GM19025 (cell line): Measurements from ENCODE around the gene AMBRA1.

Experiments
- ATAC-seq: cut with Tn5 transposase; IDR thresholded peaks from one replicate; pipeline ENCODE4 v1.9.1; 2021; ENCODE audit warnings: mild to moderate bottlenecking, low read depth, moderate library complexity; ENCODE audit not compliant: unreplicated experiment

The AMBRA1 gene

GRCh38 chr11:46477136-46477535 is 116.7 kb downstream of the AMBRA1 start:
- no peak for ATAC-seq

DNA sequence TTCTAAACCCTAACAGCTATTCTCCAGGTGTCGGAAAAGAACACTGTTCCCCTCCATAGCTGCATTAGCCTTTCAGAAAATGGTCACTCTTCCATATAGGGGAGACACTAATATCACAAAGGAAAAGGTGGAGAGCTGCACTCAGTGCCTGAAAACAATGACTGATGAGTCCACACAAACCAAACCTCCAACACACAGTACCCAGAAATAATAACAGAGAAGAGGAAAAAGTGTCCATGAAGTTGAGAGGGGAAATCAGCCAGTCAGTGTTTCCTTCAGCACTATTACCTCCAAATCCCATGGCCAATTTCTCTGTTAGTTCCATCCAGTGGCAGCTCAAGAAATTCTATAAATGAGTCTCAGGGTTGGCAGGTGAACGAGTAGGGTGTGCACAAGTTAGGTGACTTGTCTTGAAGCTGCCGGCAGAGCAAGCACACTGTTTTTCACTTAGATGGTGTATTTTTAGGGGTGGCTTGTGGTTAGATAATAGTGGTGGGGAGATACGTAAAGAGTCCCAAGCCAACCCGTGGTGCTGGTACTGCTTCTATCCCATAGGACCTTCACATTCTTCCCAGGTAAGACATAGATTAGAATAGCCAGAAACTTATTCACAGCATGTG is 117.8 kb downstream of the AMBRA1 start:
- no peak for ATAC-seq

DNA sequence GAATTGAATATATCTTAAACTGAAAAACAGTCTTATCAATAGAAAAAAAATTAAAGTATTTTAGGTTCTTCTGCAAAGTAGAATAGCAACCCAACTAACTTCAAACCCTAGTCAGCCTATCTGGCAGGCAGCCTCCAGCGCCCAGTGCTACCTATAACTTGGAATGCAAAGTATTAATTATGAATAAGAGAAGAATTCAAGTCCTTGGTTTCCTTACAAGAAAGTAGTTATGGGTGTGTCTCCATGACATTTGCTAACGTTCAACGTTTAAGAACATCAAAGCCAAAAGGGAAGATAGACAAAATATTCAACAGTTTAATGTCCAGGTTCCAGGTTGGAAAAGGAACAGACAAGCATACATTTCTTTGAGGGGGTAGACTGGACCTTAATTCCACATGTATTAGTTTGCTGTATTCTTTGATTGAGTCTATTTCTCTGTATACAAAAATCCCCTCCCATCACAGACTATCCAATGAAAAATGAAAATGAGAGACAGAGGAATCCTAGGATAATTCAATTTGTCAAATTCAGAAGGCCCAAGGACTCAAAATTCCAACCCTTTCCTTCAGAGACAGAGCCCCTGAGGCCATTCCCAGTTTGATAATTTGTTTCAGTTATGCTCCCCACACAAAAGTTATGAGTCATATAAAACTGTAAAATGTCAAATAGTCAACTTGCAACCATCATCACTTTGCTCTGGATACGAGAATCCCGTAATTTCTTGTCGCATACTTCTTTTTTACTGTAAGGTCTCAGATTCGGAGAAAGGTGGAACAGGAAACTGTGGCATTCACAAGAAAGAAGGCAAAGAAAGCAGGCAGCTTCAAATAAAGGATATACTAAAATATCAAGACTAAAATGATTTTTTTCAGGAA is 118.5 kb downstream of the AMBRA1 start:
- no peak for ATAC-seq

GRCh38 chr11:46472662-46472994 is 121.2 kb downstream of the AMBRA1 start:
- ATAC-seq, result no peak

DNA sequence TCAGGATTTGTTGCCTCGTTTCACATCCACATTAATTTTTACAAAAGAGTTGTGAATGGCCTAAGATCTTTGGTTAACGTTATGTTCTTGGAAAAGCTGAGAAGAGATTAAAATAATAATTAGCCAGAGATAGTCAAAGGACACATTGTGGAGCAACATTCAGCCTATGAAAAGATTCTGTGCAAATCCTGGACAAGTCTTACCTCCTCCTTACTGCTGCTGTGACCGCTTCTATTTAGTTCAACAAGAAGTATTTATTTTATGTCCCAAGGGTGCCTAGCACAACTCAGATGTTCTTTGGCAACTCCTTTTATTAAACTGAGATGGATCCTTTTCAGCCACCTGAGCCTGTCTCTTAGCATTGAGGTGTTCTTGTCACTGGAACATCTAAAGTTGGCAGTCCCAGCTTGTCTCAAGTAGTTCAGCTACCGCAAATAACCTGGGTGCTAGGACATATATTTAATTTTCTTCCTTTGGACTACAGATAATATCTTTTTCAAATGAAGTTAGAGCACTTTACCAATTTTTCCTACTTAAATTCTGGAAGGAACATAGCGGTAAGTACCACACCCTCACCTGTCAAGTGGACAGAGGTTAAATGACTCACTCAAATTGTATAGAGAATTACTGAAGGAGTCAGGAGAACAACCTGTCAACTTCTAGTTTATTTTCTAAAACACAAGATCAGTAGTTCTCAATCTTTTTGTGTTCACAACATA is 121.7 kb downstream of the AMBRA1 start:
- no peak for ATAC-seq

DNA sequence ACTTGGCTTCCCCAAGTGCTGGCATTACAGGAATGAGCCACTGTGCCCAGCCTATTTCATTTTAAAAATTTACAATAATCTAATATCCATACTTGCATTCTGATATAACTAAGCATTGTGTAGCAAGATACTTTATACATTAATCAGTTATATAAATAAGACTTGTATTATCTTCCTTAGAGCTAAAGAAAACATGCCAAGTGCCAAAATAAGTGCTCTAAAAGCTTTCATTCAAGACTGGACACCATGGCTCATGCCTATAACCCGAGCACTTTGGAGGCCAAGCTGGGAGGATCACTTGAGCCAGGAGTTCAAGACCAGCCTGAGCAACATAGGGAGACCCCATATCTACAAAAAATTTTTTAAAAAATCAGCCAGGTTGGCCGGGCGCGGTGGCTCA is 123.9 kb downstream of the AMBRA1 start:
- ATAC-seq, result no peak

DNA sequence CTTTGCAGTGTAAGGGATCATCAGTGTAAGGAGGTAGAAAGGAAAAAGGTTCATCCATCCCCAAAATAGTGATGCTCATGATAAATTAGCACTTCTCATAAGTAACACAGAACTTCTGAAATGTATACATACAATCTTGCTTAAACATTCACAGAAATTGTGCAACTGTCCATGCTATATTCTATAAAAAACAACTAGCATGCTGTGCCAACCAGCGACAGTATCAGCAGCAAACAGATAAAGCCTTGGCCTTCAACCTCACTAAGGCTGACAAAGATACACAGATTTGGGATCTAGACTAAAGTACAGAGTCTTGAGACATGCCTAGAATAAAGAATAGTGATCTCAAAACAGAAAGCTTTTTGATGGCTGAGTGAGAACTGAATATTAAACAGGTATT is 128.1 kb downstream of the AMBRA1 start:
- no peak for ATAC-seq

DNA sequence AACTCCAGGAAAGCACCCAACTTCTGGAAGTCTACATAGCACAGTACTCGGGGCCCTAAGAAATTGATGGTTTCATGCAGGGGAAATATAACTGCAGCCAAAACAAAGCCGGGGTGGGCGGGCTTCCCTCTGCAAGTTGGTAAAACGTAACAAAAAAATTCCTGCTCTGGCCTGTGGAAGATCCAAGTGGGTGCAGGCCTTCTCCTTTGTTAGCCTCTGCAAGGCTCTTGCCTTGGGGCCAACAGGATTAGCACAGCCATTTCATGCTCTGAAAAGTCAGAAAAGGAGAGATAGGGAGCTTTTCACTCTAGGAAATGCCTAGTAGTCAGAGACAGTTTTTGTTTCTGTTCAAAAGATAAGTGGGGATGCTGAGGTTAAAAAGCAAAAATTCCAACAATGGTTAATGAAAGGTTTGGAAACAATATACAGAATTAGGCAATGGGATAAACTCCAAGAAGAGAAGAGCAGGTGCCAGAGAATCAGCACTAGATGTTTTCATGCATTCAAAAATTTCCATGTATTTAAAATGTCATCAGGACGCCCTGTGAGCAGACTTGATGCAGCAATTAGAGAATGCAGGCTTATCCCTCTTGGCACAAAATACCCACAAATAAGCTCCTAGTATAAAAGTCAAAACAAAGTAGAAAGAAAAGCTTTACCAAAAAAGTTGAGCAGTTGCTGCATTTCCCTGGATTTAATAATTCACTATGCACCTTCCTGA is 130.0 kb downstream of the AMBRA1 start:
- no peak for ATAC-seq

- ATAC-seq, result no peak
Observed at GRCh38 chr11:46461461-46461927, 132.3 kb downstream of the AMBRA1 start.

GRCh38 chr11:46458491-46458890 is 135.3 kb downstream of the AMBRA1 start:
- no peak for ATAC-seq

DNA sequence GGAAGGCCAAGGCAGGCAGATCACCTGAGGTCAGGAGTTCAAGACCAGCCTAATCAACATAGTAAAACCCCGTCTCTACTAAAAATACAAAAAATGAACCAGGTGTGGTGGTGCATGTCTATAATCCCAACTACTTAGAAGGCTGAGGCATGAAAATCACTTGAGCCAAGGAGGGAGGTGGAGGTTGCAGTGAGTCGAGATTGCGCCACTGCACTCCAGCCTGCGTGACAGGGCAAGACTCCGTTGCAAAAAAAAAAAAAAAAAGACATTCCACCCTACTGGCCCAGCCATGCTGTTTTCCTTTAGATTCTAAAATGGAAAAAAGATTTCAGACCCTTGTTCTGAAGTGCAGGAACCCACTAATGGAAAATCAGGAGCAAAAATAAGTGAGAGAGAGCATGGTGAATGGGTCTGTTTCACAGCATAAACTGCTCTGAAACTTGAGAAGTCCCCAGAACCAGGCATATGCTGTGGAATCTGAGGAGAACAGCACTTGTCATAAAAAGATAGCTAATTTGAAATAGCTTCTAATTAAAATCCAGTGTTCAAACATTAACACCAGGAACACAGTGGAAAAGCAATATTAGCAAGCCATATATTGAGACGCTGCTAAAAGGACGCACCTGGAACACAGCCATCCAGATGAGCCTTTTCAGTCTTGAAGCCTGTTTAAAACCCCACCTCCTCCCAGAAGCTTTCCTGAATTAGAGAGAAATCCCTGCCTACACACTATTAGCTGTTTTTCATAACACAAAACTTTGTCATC is 136.0 kb downstream of the AMBRA1 start:
- no peak for ATAC-seq

DNA sequence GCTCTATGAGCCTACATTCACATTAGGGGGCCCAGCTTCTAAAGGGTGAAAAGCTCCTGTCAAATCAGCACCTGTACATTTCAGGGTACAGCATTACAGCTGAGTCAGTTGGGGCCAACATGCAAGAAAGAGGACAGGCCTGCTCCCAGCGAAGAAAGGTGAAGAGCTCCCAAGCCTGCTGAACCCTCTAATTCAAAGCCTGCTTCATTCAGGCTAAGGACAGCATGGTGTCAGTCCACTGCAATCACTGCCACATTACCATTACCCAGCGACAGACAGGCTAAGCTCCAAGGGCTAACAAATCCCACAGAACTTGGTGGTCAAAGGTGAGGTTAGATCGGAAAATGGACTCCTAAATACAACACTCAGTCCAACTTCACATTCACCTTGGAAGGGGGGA is 136.8 kb downstream of the AMBRA1 start:
- ATAC-seq, result no peak

- ATAC-seq, result no peak
Observed at GRCh38 chr11:46456269-46457001, 137.4 kb downstream of the AMBRA1 start.

GRCh38 chr11:46455834-46456233 is 138.0 kb downstream of the AMBRA1 start:
- ATAC-seq, result no peak

- ATAC-seq, result no peak
Observed at GRCh38 chr11:46452918-46453517, 140.8 kb downstream of the AMBRA1 start.

- no peak for ATAC-seq
Observed at GRCh38 chr11:46451759-46452158, 142.1 kb downstream of the AMBRA1 start.

DNA sequence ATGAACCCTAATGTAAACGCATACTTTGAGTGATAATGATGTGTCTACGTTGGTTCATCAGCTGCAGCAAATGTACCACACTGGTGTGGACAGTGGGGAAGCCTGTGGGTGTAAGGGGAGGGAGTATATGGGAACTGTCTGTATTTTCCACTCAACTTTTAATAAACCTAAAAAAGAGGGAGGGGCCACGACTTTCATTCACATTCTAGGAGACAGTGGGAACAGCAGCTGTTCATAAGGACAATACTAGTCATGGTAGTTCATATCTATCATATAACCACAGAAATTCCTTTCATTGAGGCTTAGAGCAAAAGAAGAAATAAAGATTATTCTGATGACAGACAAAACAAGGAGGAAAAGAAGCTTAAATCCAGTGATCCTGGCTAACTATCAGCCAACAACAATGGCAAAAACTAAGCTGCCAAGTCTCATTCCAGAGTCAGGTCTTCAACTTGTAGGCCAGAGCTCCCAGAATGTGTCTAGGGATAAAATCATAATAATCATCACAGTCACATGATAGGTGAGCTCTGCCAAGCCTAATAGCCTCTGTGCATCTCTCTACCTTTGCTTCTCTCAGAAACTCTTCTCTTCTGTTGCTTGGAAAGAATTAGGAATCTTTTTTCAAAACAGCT is 142.9 kb downstream of the AMBRA1 start:
- ATAC-seq, result no peak

GRCh38 chr11:46447544-46447943 is 146.3 kb downstream of the AMBRA1 start:
- ATAC-seq, result no peak
